Keratinocyte (primary cell): ENCODE results near the gene GPR176.

Experiments used
- EZH2 ChIP-seq: IDR thresholded peaks from one replicate; pipeline ENCODE4 v1.6.1; 2012; ENCODE audit warnings: inconsistent platforms, mild to moderate bottlenecking, low read length, moderate library complexity
- TF ChIP-seq, protein P1 (sequence below), 3 experiments: IDR thresholded peaks in 1 of 3; conservative IDR thresholded peaks in 1 of 3; optimal IDR thresholded peaks in 1 of 3; 2 replicates in 2 of 3; 3 replicates in 1 of 3; pipeline versions ENCODE3 to v1.5.1; 2011; ENCODE audit warnings: low read length in 3 of 3, mild to moderate bottlenecking in 3 of 3, moderate library complexity in 2 of 3, control low read depth in 1 of 3, inconsistent platforms in 1 of 3; ENCODE audit not compliant: insufficient read depth in 2 of 3; ENCODE audit errors: extremely low read depth in 1 of 3

- no peak for TF ChIP-seq EZH2
- TF ChIP-seq, protein P1, sequence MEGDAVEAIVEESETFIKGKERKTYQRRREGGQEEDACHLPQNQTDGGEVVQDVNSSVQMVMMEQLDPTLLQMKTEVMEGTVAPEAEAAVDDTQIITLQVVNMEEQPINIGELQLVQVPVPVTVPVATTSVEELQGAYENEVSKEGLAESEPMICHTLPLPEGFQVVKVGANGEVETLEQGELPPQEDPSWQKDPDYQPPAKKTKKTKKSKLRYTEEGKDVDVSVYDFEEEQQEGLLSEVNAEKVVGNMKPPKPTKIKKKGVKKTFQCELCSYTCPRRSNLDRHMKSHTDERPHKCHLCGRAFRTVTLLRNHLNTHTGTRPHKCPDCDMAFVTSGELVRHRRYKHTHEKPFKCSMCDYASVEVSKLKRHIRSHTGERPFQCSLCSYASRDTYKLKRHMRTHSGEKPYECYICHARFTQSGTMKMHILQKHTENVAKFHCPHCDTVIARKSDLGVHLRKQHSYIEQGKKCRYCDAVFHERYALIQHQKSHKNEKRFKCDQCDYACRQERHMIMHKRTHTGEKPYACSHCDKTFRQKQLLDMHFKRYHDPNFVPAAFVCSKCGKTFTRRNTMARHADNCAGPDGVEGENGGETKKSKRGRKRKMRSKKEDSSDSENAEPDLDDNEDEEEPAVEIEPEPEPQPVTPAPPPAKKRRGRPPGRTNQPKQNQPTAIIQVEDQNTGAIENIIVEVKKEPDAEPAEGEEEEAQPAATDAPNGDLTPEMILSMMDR (optimal IDR thresholded peaks at IDR 0.05 in 1 of 3, IDR thresholded peaks at IDR 0.05 in 1 of 3, conservative IDR thresholded peaks at IDR 0.05 in 1 of 3; ENCODE audit: extremely low read depth in 1 of 3, insufficient read depth in 2 of 3, low read length in 3 of 3), result no peak
Observed at GRCh38 chr15:39959411-39959810, 39.3 kb upstream of the GPR176 start.
